ENCODE results near the gene GPX3. TPM values are rescaled to one million over a fixed set of nuclear protein-coding genes. Genes with fewer than 3 reads are reported as not detected.

GPX3 gene
- total RNA-seq, 1 donor from 2014 or later = 10.9 TPM

GRCh38 chr5:151019331-151019730 is 1.1 kb upstream of the GPX3 start:
- TF ChIP-seq CTCF (conservative IDR thresholded peaks at IDR 0.05; ENCODE audit: low read depth, low read length) = no peak
- no peak for DNase-seq (ENCODE audit: low read depth)
- no peak overlapping the region for H3K4me3 ChIP-seq (ENCODE audit: low read depth, low read length)

GRCh38 chr5:151021746-151022145 is 1.4 kb downstream of the GPX3 start:
- peak overlapping the region; percentile 82 for H3K4me3 ChIP-seq (ENCODE audit: low read depth, low read length)
- DNase-seq (ENCODE audit: low read depth) = no peak
- no peak for TF ChIP-seq CTCF (conservative IDR thresholded peaks at IDR 0.05; ENCODE audit: low read depth, low read length)

GRCh38 chr5:151022511-151023018 is 2.2 kb downstream of the GPX3 start:
- TF ChIP-seq CTCF (conservative IDR thresholded peaks at IDR 0.05; ENCODE audit: low read depth, low read length) = no peak
- H3K4me3 ChIP-seq (ENCODE audit: low read depth, low read length) = peak overlapping the region; percentile 82
- DNase-seq (ENCODE audit: low read depth) = no peak

GRCh38 chr5:151023047-151023615 is 2.7 kb downstream of the GPX3 start:
- H3K4me3 ChIP-seq (ENCODE audit: low read depth, low read length) = peak overlapping the region; percentile 82
- no peak for DNase-seq (ENCODE audit: low read depth)
- TF ChIP-seq CTCF (conservative IDR thresholded peaks at IDR 0.05; ENCODE audit: low read depth, low read length) = no peak

- peak overlapping the region; percentile 82 for H3K4me3 ChIP-seq (ENCODE audit: low read depth, low read length)
- DNase-seq (ENCODE audit: low read depth) = no peak
- no peak for TF ChIP-seq CTCF (conservative IDR thresholded peaks at IDR 0.05; ENCODE audit: low read depth, low read length)
Measured at GRCh38 chr5:151023651-151024050, 3.3 kb downstream of the GPX3 start.

- no peak for DNase-seq (ENCODE audit: low read depth)
- no peak for TF ChIP-seq CTCF (conservative IDR thresholded peaks at IDR 0.05; ENCODE audit: low read depth, low read length)
Measured at GRCh38 chr5:151024440-151025249, 4.3 kb downstream of the GPX3 start.

More at GRCh38 chr5:151024440-151025249, 4.3 kb downstream of the GPX3 start:
- H3K4me3 ChIP-seq (ENCODE audit: low read depth, low read length) = no peak overlapping the region

All from epithelial cell of proximal tubule (primary cell).